ENCODE data around the gene ABCA4.

ABCA4 gene

DNA sequence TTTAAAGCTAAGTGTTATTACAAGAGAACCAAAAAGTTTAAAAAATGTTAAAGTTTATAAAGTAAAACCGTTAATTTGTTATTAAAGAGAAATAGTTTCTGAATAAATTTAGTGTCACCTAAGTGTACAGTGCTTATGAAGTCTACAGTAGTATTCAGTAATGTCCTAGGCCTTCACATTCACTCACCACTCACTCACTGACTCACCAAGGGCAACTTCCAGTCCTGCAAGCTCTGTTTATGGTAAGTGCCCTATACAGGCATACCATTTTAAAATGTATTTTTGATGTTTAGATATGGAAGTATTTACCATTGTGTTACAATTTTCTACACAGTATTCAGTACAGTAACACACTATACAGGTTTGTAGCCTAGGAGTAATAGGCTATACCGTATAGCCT, 151.6 kb downstream of the ABCA4 start:
- TF ChIP-seq, protein P1, sequence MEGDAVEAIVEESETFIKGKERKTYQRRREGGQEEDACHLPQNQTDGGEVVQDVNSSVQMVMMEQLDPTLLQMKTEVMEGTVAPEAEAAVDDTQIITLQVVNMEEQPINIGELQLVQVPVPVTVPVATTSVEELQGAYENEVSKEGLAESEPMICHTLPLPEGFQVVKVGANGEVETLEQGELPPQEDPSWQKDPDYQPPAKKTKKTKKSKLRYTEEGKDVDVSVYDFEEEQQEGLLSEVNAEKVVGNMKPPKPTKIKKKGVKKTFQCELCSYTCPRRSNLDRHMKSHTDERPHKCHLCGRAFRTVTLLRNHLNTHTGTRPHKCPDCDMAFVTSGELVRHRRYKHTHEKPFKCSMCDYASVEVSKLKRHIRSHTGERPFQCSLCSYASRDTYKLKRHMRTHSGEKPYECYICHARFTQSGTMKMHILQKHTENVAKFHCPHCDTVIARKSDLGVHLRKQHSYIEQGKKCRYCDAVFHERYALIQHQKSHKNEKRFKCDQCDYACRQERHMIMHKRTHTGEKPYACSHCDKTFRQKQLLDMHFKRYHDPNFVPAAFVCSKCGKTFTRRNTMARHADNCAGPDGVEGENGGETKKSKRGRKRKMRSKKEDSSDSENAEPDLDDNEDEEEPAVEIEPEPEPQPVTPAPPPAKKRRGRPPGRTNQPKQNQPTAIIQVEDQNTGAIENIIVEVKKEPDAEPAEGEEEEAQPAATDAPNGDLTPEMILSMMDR (IDR thresholded peaks at IDR 0.05; ENCODE audit: poor library complexity, severe bottlenecking) = no peak
- no peaks in the 10 kb centered on the region for H3K27me3 ChIP-seq (ENCODE audit: insufficient read depth, poor library complexity, severe bottlenecking)
- DNase-seq (ENCODE audit: low spot score) (no peak), ATAC-seq (ENCODE audit: low read depth) (no peak)
- H3K36me3 ChIP-seq (ENCODE audit: low read depth) = no peaks in the 10 kb centered on the region
- H3K27ac ChIP-seq (ENCODE audit: poor library complexity, severe bottlenecking) = no peak overlapping the region
- H3K9me3 ChIP-seq (ENCODE audit: severe bottlenecking) = no peaks in the 10 kb centered on the region
- H3K4me3 ChIP-seq (ENCODE audit: severe bottlenecking) = no peak overlapping the region
- H3K4me1 ChIP-seq (ENCODE audit: insufficient read depth, poor library complexity, severe bottlenecking) = peaks cover 17% of the 10 kb centered on the region

DNA sequence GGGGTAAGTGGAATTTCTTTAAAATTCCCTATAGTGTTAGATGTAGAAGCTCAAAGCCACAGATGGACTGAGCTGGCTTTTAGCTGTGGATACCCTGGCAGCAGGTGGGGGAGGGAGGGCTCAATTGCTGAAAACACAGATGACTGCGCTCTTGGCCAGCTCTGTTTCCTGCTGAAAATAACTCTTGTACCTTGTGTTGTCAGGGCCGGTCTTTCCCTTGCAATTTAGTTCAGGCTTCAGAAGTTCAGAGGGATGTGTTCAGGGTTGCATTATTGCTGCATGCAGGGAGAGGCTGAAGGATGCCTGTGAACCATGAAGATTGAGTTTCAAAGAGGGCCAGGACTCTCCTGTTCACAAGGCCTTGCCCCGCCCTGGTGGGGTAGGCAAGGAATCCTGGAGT, 153.6 kb downstream of the ABCA4 start:
- H3K27ac ChIP-seq (ENCODE audit: poor library complexity, severe bottlenecking) = no peak overlapping the region
- peaks cover 21% of the 10 kb centered on the region for H3K4me1 ChIP-seq (ENCODE audit: insufficient read depth, poor library complexity, severe bottlenecking)
- no peak overlapping the region for H3K4me3 ChIP-seq (ENCODE audit: severe bottlenecking)
- DNase-seq (ENCODE audit: low spot score) (no peak), ATAC-seq (ENCODE audit: low read depth) (no peak)
- no peaks in the 10 kb centered on the region for H3K27me3 ChIP-seq (ENCODE audit: insufficient read depth, poor library complexity, severe bottlenecking)
- H3K9me3 ChIP-seq (ENCODE audit: severe bottlenecking) = no peaks in the 10 kb centered on the region
- TF ChIP-seq, protein P1 (IDR thresholded peaks at IDR 0.05; ENCODE audit: poor library complexity, severe bottlenecking) = no peak
- no peaks in the 10 kb centered on the region for H3K36me3 ChIP-seq (ENCODE audit: low read depth)

DNA sequence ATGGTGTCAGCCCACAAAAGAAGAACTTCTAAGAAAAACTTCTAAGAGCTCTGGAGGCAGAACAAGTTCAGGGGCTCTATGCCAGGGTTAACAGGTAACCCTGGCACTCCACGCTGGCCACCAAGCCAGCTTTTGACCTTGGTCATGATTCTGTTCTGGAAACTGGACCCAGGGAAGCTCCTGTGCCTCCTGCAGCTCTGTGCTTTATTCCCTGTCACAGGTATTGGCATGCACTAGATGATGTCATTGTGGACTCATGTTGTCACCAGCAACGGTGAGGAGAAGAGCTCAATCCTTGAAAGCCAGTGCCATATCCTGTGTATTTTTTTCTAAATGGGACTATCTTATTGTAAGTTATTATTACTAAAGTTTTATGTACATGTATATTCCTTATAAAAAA, 155.1 kb downstream of the ABCA4 start:
- Histone ChIP-seq H3K4me1 (ENCODE audit: insufficient read depth, poor library complexity, severe bottlenecking) (peaks cover 28% of the 10 kb centered on the region), H3K27me3 (ENCODE audit: insufficient read depth, poor library complexity, severe bottlenecking) (no peaks in the 10 kb centered on the region), H3K27ac (ENCODE audit: poor library complexity, severe bottlenecking) (peak overlapping the region; percentile 58), H3K9me3 (ENCODE audit: severe bottlenecking) (no peaks in the 10 kb centered on the region), H3K36me3 (ENCODE audit: low read depth) (no peaks in the 10 kb centered on the region), H3K4me3 (ENCODE audit: severe bottlenecking) (no peak overlapping the region)
- TF ChIP-seq, protein P1 (IDR thresholded peaks at IDR 0.05; ENCODE audit: poor library complexity, severe bottlenecking) = no peak
- ATAC-seq (ENCODE audit: low read depth) (no peak), DNase-seq (ENCODE audit: low spot score) (no peak)

DNA sequence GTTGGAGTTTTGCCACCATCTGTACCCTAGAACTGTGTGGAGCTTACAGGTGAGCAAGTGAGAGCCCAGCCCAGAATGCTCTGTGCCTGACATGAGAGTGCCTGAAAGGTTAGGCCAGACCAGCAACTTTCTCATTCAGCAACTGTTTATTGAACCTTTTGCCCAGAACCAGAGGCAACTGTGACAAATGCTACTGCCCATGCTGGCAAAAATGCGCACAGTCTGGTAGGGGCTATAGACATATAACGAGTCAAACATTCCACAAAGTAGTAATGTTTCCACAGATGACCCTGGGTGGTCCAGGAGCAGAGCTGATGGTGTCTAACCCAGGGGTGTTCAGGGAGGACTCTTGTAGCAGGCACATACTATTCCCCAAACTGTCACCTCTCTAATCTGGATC, 155.7 kb downstream of the ABCA4 start:
- peak overlapping the region; percentile 58 for H3K27ac ChIP-seq (ENCODE audit: poor library complexity, severe bottlenecking)
- no peaks in the 10 kb centered on the region for H3K27me3 ChIP-seq (ENCODE audit: insufficient read depth, poor library complexity, severe bottlenecking)
- H3K9me3 ChIP-seq (ENCODE audit: severe bottlenecking) = no peaks in the 10 kb centered on the region
- no peak overlapping the region for H3K4me3 ChIP-seq (ENCODE audit: severe bottlenecking)
- H3K4me1 ChIP-seq (ENCODE audit: insufficient read depth, poor library complexity, severe bottlenecking) = peaks cover 33% of the 10 kb centered on the region
- TF ChIP-seq, protein P1 (IDR thresholded peaks at IDR 0.05; ENCODE audit: poor library complexity, severe bottlenecking) = no peak
- DNase-seq (ENCODE audit: low spot score) = no peak
- H3K36me3 ChIP-seq (ENCODE audit: low read depth) = no peaks in the 10 kb centered on the region
- ATAC-seq (ENCODE audit: low read depth) = peak; percentile 8; the same call in 1 of the 3 replicates

DNA sequence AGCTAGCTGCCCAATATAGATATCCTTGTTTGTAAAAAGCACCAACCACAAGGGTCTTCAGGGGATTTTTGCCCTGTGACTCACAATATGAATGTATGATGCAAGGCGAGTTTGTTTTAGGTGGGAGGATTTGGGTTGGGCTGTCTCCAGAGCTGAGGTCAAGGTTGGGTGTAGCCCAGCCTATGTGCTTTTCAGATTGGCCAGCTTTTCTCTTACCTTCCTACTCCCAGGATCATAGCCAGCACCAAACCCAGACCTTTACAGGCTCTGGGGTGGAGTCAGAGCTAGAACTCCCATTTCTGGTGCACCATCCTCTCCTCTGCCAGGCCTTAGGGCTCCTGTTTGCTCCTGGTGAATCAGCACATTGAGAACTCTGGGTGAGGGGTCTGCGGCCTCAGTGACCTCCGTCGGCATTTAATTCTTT, 156.2 kb downstream of the ABCA4 start:
- Histone ChIP-seq H3K27me3 (ENCODE audit: insufficient read depth, poor library complexity, severe bottlenecking) (no peaks in the 10 kb centered on the region), H3K9me3 (ENCODE audit: severe bottlenecking) (no peaks in the 10 kb centered on the region), H3K36me3 (ENCODE audit: low read depth) (no peaks in the 10 kb centered on the region), H3K4me1 (ENCODE audit: insufficient read depth, poor library complexity, severe bottlenecking) (peaks cover 33% of the 10 kb centered on the region), H3K4me3 (ENCODE audit: severe bottlenecking) (no peak overlapping the region), H3K27ac (ENCODE audit: poor library complexity, severe bottlenecking) (peak overlapping the region; percentile 58)
- DNase-seq (ENCODE audit: low spot score) (peak; percentile 71), ATAC-seq (ENCODE audit: low read depth) (peak; percentile 87)
- TF ChIP-seq, protein P1 (IDR thresholded peaks at IDR 0.05; ENCODE audit: poor library complexity, severe bottlenecking) = no peak
